Body of pancreas (tissue), 4 donors: ENCODE results near the gene PRKG1.

ENCODE experiments used
- CTCF ChIP-seq, 7 experiments: fragments of 450-650 bp in 4 of 7; fragments of 200-600 bp in 3 of 7; sonication (generic) in 3 of 7; IDR thresholded peaks; one replicate each; pipeline ENCODE4 v1.5.1; 2016 to 2019; ENCODE audit warnings: antibody characterized with exemption in 7 of 7
- POLR2A ChIP-seq, 3 donors: fragments of 450-650 bp; IDR thresholded peaks; one replicate each; pipeline ENCODE4 v1.6.1; 2016; ENCODE audit warnings: antibody characterized with exemption in 3 of 3, mild to moderate bottlenecking in 2 of 3

DNA sequence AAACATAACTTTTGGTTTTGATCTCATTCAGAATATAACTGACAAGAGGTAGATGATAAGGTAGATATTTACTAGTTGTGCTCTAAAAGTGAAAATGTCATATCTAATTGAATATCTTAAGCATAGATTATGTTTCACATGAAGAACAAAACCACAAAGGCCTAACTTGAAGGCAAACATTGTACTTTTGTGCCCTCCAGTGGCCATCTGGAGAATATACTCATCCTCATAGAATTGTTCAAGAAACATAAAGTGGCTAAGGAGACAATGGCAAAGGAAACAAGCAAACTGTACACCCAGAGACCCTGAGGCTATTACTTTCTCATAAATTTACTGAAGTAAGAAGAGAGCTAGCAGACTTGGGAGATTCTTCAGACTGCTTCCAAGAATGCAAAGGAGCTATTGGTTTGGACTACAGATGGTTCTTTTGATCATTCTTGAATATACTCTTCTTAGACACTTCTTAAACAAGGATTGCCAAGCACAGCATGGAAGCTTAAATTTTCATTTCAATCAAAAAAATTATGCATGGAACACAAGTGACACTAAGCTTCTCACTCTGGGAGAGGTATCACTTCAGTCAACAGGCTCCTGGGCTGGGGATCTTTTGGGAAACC is 1141.6 kb downstream of the PRKG1 start:
- TF ChIP-seq CTCF (IDR thresholded peaks at IDR 0.05) (peak; percentile 33 to 86 (median 72)), POLR2A (IDR thresholded peaks at IDR 0.05) (no peak)
